GM12873 (cell line): ENCODE data around the gene PRR5L.

Experiments used
- CTCF ChIP-seq: IDR thresholded peaks from 2 replicates; pipeline ENCODE4 v1.5.1; 2012; ENCODE audit warnings: low read depth, mild to moderate bottlenecking, moderate library complexity, low read length, control low read depth; ENCODE audit not compliant: insufficient read depth; ENCODE audit errors: missing control alignments

Gene PRR5L

DNA sequence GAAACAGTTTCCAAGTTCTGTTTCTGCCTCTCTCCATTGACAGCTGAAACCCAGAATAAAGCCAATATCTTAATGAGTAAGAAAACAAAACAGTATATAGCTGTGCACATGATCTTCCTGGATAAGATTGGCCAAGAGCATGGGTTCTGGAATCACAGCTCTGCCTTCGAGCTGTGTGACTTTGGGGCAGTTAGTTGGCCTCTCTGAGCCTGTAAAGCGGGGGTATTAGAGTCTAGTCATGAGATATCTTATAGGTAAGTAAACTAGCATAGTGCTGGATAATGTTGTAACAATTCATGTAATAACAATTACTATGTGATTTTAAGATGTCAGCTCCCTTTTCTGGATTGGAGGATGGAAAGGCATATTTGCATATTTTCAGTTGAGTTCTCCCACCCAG lies 140.5 kb downstream of the PRR5L start:
- TF ChIP-seq CTCF: no peak

DNA sequence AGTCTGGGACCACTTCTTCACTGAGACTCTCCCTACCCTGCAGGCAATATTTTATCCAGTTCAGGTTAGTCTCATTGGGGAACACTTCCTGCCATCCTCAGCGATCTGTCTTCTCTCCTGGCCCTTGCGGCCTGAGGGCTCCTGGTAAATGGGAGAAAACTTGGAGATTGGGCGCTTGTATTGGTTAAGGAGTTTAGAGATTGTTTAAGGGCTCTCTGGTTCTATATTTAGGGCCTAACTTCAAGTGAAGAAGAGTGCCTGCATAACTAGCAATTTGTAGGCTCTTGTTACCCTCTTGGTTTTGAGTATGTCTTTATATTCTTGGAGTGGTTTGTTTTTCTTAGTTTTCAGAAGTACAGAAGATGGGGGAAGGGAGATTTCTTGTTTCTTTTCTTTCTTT lies 141.3 kb downstream of the PRR5L start:
- no peak for TF ChIP-seq CTCF

DNA sequence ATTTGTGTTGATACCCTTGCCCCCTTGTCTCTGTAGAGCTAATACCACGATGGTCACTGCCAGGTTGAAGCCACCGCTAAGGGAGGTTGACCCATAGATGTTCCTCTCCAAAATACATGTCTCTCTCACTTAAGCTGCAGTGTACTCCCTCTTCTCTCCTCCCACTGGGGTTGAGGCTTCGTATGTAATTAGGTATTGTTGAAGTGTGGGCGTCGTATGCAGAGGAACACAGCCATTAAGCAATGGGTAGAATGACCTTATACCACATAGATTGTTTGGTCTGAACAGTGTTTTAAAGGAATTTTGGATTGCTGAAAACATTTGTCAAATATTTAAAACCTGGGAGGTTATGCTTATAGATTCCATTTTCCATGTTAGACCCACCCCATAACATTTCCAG lies 142.0 kb downstream of the PRR5L start:
- TF ChIP-seq CTCF: no peak

DNA sequence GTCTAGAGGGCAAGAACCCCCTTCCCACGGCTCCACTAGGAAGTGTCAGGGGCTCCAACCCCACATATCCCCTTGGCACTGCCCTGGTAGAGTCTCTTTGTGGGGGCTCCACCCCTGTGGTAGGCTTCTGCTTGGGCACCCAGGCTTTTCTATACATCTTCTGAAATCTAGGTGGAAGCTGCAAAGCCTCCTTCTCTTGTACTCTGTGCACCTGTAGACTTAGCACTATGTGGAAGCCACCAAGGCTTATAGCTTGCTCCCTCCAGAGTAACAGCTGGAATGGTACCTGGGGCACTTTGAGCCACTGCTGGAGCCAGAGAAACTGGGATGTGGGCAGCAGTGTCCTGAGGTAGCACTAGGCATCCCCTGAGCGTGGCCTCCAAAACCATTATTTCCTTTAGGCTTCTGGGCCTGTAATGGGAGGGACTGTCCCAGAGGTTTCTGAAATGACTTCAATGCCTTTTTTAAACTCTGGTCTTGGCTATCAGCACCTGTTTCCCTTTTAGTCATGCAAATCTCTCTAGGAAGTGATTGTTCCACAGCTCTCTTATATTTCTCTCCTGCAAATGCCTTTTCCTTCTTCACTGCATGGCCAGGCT lies 145.6 kb downstream of the PRR5L start:
- no peak for TF ChIP-seq CTCF

DNA sequence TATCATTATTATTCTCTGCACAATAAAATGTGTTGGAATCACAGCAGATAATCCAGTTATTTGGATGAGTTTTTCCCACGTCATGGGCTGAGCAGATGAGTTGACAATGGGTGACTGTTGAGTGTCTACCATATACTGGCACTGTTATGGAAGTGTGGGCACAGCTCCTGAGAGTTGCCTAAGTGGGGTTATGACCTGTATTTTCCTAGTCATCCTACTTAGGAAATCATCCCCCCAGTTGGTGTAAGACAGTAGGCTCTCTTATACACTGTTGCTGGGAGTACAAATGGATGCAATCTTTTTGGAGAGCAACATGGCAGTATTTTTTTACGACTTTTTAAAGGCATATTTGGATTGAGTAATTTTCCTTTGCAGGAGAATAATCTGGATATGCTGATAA lies 147.6 kb downstream of the PRR5L start:
- TF ChIP-seq CTCF: no peak

GRCh38 chr11:36446135-36446534 lies 150.0 kb downstream of the PRR5L start:
- TF ChIP-seq CTCF: no peak

DNA sequence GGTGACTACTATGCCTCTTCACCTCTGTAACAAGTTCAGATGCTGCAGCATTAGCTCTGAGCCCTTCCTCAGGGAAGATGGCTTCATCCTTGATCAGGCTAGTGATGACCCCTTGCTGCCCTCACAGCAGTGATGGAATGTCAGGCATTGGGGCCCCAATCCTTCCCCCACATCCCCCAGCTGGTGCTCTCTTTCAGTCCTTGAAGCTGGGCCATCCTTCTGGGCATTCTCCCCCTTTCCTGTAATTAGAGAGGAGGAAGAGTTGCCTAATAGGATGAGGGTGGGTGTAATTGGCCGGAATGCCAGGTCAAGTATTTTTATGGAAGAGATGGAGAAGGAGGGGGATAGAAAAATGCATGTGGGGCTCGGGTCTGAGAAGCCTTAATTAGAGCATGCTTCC lies 151.4 kb downstream of the PRR5L start:
- TF ChIP-seq CTCF: no peak
